Body of pancreas (tissue), 4 donors: ENCODE results near the gene P2RY6.

Source experiments
- POLR2A ChIP-seq, 3 donors: fragments of 450-650 bp; IDR thresholded peaks; one replicate each; pipeline ENCODE4 v1.6.1; 2016; ENCODE audit warnings: antibody characterized with exemption in 3 of 3, mild to moderate bottlenecking in 2 of 3
- TF ChIP-seq, protein P1 (sequence below), 7 experiments: fragments of 450-650 bp in 4 of 7; fragments of 200-600 bp in 3 of 7; sonication (generic) in 3 of 7; IDR thresholded peaks; one replicate each; pipeline ENCODE4 v1.5.1; 2016 to 2019; ENCODE audit warnings: antibody characterized with exemption in 7 of 7

DNA sequence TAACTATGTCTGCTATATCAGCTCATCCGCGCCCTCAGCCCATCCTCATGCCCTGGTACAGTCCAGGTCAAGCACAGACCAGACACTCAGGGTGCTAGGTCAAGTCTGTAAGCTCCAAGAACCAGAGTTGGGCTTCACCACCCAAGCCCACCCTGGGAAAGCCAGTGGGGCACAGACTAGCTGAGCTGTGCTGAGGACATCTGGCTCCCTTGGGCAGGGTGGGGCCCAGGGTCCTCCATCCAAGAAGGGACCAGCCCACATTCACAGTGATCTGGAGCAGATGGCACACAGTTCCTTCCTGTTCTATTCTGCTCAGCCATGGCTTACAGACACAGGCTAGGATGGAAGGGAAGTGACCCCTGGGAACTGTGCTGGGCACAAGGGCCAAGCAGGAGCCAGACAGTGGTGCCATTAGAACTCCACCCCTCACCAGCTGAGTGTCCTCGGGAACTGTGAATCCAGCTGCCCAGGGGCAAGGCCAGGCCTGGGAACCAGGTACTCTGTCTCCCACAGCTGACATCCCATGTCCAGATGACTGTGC is 9.1 kb downstream of the P2RY6 start:
- TF ChIP-seq, protein P1, sequence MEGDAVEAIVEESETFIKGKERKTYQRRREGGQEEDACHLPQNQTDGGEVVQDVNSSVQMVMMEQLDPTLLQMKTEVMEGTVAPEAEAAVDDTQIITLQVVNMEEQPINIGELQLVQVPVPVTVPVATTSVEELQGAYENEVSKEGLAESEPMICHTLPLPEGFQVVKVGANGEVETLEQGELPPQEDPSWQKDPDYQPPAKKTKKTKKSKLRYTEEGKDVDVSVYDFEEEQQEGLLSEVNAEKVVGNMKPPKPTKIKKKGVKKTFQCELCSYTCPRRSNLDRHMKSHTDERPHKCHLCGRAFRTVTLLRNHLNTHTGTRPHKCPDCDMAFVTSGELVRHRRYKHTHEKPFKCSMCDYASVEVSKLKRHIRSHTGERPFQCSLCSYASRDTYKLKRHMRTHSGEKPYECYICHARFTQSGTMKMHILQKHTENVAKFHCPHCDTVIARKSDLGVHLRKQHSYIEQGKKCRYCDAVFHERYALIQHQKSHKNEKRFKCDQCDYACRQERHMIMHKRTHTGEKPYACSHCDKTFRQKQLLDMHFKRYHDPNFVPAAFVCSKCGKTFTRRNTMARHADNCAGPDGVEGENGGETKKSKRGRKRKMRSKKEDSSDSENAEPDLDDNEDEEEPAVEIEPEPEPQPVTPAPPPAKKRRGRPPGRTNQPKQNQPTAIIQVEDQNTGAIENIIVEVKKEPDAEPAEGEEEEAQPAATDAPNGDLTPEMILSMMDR (IDR thresholded peaks at IDR 0.05): no peak
- no peak for TF ChIP-seq POLR2A (IDR thresholded peaks at IDR 0.05)
